22Rv1 (cell line): ENCODE results near the gene HIVEP3.

Experiments used
- H3K27ac ChIP-seq: fragments of 450-650 bp; 2 replicates; pipeline ENCODE4 v1.5.1; 2017
- CTCF ChIP-seq: fragments of 450-650 bp; IDR thresholded peaks from 2 replicates; pipeline ENCODE4 v1.5.1; 2017; ENCODE audit warnings: mild to moderate bottlenecking
- ZFX ChIP-seq: fragments of 450-650 bp; IDR thresholded peaks from 2 replicates; pipeline ENCODE4 v1.6.1; 2017; ENCODE audit warnings: antibody characterized with exemption, borderline replicate concordance

HIVEP3 gene

DNA sequence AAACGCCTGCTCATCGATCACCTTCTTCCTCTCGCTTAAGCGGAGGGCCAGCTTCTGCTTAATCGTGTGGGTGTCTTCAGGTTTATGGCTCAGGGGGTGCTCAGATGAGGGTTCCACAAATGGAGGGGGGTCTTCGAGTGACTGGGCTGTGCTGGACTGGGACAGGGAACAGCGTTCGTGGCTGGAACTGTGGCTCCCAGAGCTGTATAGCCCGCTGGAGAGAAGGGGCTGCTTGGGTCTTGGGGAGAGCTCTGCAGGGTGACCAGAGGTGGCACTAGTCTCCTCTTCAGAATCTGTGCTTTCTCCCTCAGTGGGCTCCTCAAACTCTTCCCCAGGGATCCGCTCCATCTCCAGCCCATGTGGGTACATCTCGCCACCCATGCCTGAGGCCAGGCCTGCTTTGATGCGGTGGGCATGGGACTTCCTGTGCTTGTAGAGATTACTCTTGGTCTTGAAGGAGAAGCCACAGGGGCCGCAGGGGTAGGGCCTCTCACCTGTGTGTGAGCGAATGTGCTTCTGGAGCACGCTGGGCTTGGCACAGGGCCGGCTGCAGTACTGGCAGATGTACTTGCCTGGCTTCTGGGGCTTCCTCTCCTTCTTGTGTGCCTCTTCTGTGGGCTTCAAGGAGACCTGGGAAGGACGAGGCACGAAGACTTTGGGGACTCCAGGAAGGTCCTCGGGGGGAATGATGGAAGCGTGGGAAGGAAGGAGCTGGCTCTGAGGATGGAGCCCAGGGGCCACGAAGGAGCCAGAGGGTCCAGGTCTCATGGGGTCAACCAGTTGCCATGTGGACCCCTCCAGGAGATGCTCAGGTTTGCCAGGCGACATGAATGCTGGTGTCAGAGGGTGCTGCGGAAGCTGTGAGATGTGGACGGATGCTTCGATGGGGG is 334.8 kb downstream of the HIVEP3 start:
- H3K27ac ChIP-seq, result no peak overlapping the region
- TF ChIP-seq ZFX (no peak), CTCF (no peak)

GRCh38 chr1:41582851-41583657 is 335.7 kb downstream of the HIVEP3 start:
- no peak overlapping the region for H3K27ac ChIP-seq
- TF ChIP-seq ZFX (no peak), CTCF (no peak)

DNA sequence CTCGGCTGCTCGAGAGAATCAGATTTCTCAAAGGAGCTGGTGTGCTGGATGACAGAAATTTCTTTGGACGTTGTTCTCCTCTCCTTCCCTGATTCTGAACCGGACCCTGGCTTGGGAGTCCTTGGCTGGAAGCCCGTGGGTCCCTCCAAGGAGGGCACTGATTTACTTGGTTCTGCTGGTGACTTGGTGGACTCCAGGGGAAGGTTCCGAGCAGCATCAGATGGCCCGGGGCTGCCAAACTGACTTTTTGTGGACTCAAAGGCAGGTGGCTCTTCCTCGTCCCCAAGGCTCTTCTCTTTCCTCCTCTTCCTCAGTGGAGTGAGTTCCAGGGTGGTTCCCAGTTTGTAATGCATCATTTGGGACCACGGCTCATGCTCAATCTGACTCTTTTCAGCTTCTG is 336.4 kb downstream of the HIVEP3 start:
- H3K27ac ChIP-seq, result no peak overlapping the region
- TF ChIP-seq CTCF (no peak), ZFX (no peak)

DNA sequence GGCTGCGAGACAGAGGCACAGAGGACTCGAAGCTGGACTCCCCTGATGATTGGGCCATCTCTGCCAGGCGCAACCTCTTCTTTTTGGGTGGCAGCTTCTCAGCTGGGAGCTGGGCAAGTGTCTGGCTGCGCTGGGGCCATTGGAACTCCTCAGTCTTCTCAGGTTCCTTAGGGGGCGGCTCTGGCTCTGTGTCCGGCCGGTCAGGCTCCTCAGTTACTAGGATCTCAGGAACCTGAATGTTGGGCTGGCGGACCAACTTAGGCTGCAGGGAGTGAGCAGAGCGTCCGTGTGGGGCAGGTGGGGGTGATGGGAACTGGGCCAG is 336.8 kb downstream of the HIVEP3 start:
- TF ChIP-seq ZFX (no peak), CTCF (no peak)
- H3K27ac ChIP-seq, result no peak overlapping the region

- no peak overlapping the region for H3K27ac ChIP-seq
These were observed 337.3 kb downstream of the HIVEP3 start for GRCh38 chr1:41581216-41582003.

DNA sequence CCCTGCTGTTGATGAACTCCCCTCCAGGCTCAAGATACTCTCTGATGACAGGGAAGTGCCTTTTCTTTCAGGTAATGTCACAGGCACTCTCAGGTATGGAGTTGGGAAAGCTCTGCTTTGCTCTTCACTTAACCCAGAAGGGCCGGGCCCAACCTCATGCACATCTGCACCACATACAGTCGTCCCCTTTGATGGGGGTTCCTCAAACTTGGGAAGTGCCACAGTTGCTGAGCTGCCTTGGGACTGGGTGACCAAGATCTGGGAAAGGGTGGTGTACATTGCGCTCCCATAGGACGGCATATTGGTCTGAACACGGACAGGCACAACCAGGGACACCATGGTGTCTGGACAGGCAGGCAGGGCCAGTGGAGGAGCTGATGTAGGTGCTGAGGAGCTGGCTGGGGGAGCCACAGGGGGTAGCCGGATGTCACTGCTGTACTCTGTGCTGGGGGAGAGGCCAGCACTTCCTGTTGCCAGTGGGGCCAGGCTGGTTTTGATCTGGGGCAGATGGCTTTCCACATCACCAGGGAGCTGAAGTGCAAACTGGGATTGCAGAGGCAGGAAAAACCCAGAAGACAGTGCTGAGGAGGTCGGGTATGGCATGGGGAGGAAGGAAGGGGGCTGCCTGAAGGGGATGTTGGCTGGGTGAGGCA is 338.1 kb downstream of the HIVEP3 start:
- TF ChIP-seq ZFX, result no peak
- no peak for TF ChIP-seq CTCF
- no peak overlapping the region for H3K27ac ChIP-seq

More at GRCh38 chr1:41581216-41582003, 337.3 kb downstream of the HIVEP3 start:
- TF ChIP-seq ZFX (no peak), CTCF (no peak)
